HepG2 (cell line): ENCODE data around the gene CACNA1C. TPM values are rescaled to one million over a fixed set of nuclear protein-coding genes. Genes with fewer than 3 reads are reported as not detected.

Source experiments
- ATAC-seq: fragments of 200-7000 bp; cut with Tn5 transposase; 3 replicates; pipeline ENCODE4 v1.9.1; 2020; ENCODE audit warnings: mild to moderate bottlenecking, moderate library complexity
- BruUV-seq: library from RNA; stranded (reverse); fragments of 400-500 nt; replicated peaks from 2 replicates; lab custom pipeline; 2021; lab: Mats Ljungman, UMichigan
- CTCF ChIA-PET: fragments of 300-600 bp; formaldehyde crosslinking; extraction: SDS; loops from one replicate; lab custom pipeline; 2021; ENCODE audit warnings: low total read pairs, inconsistent platforms, low intra/inter-chr PET ratio; lab: Yijun Ruan, JAX
- POLR2A ChIA-PET: fragments of 350-600 bp; sonication (Branson Sonifier 250); formaldehyde crosslinking; loops from one replicate; lab custom pipeline; 2020; ENCODE audit warnings: antibody characterized with exemption, inconsistent platforms; lab: Yijun Ruan, JAX
- DNase-seq: peaks from one replicate; pipeline ENCODE4 v3.0.0-alpha.2; 2015; ENCODE audit warnings: low spot score
- FAIRE-seq: peaks from 3 replicates; lab custom pipeline; 2011; peaks lifted over from hg19 to GRCh38; lab: Jason Lieb, UNC
- H2AFZ ChIP-seq: one replicate; pipeline ENCODE4 v1.6.1; 2011; ENCODE audit warnings: low read length, inconsistent platforms
- H3K27ac ChIP-seq: fragments of 300-600 bp; 3 replicates; pipeline ENCODE4 v1.8.0; 2011; ENCODE audit warnings: mixed run types, mild to moderate bottlenecking, mixed read lengths, low read length, inconsistent platforms; ENCODE audit not compliant: insufficient read depth; ENCODE audit errors: extremely low read length
- H3K27me3 ChIP-seq, 2 experiments: fragments of 200-600 bp in 1 of 2; 2 replicates in 1 of 2; 3 replicates in 1 of 2; pipeline versions ENCODE4 v1.6.0 to v1.8.0; 2011; ENCODE audit warnings: low read length in 2 of 2, mild to moderate bottlenecking in 2 of 2, moderate library complexity in 2 of 2, inconsistent platforms in 1 of 2; ENCODE audit not compliant: insufficient read depth in 2 of 2, control insufficient read depth in 1 of 2
- H3K36me3 ChIP-seq, 2 experiments: fragments of 200-600 bp in 1 of 2; replicated peaks in 1 of 2; 2 replicates in 1 of 2; 3 replicates in 1 of 2; pipeline versions ENCODE4 v1.5.1 to v1.8.0; 2011; ENCODE audit warnings: low read length in 2 of 2, inconsistent platforms in 1 of 2; ENCODE audit not compliant: insufficient read depth in 2 of 2, control insufficient read depth in 1 of 2
- H3K4me1 ChIP-seq: 2 replicates; pipeline ENCODE4 v1.5.1; 2012; ENCODE audit warnings: low read length, inconsistent platforms; ENCODE audit not compliant: insufficient read depth
- H3K4me2 ChIP-seq: 2 replicates; pipeline ENCODE4 v1.6.0; 2011; ENCODE audit warnings: low read depth, low read length, inconsistent platforms
- H3K4me3 ChIP-seq, 3 experiments: fragments of 200-600 bp in 1 of 3; sonication (generic), shearing (Covaris generic) in 1 of 3; replicated peaks in 1 of 3; 2 replicates each; pipeline ENCODE4 v1.5.1; 2011 to 2016; ENCODE audit warnings: low read length in 3 of 3, inconsistent platforms in 2 of 3, low read depth in 2 of 3, mild to moderate bottlenecking in 2 of 3, control low read depth in 1 of 3, mixed read lengths in 1 of 3; ENCODE audit not compliant: insufficient read depth in 1 of 3
- H3K79me2 ChIP-seq: one replicate; pipeline ENCODE4 v1.6.1; 2011; ENCODE audit warnings: low read length, inconsistent platforms; ENCODE audit not compliant: insufficient read depth
- H3K9ac ChIP-seq: 2 replicates; pipeline ENCODE4 v1.6.0; 2011; ENCODE audit warnings: mild to moderate bottlenecking, low read depth, low read length, inconsistent platforms; ENCODE audit not compliant: insufficient read depth
- H3K9me3 ChIP-seq: 2 replicates; pipeline ENCODE4 v1.5.1; 2012; ENCODE audit warnings: mild to moderate bottlenecking, low read length
- H4K20me1 ChIP-seq: 2 replicates; pipeline ENCODE4 v1.6.0; 2011; ENCODE audit warnings: inconsistent platforms, mild to moderate bottlenecking, low read length, moderate library complexity; ENCODE audit not compliant: insufficient read depth
- ARHGAP35 ChIP-seq: sonication (generic); formaldehyde crosslinking; IDR thresholded peaks from 2 replicates; pipeline ENCODE4 v1.9.0; 2022; ENCODE audit warnings: mild to moderate bottlenecking, inconsistent platforms, moderate library complexity, missing genetic modification reagents, borderline replicate concordance
- FOXP1 ChIP-seq, 2 experiments: fragments of 450-650 bp in 1 of 2; IDR thresholded peaks; 2 replicates each; pipeline ENCODE4 v1.6.1; 2017 to 2018; ENCODE audit warnings: antibody characterized with exemption in 1 of 2
- HNRNPLL ChIP-seq: fragments of 200-400 bp; formaldehyde crosslinking; IDR thresholded peaks from 2 replicates; pipeline ENCODE4 v1.6.1; 2017; ENCODE audit warnings: mild to moderate bottlenecking, low read depth, low read length; ENCODE audit not compliant: poor library complexity, severe bottlenecking
- MYNN ChIP-seq: sonication (generic); formaldehyde crosslinking; IDR thresholded peaks from 2 replicates; pipeline ENCODE4 v1.4.0; 2020; ENCODE audit warnings: mild to moderate bottlenecking, low read depth, missing genetic modification reagents
- PAF1 ChIP-seq: IDR thresholded peaks from 2 replicates; pipeline ENCODE4 v1.6.1; 2016; ENCODE audit warnings: missing genetic modification reagents, missing compliant biosample characterization
- TCF7L2 ChIP-seq: IDR thresholded peaks from 2 replicates; pipeline ENCODE4 v1.6.1; 2011; ENCODE audit warnings: mild to moderate bottlenecking, low read depth, low read length, moderate library complexity
- ZBTB20 ChIP-seq: sonication (generic); formaldehyde crosslinking; IDR thresholded peaks from 2 replicates; pipeline ENCODE4 v1.8.1; 2023; ENCODE audit warnings: missing genetic modification reagents, low read depth, mild to moderate bottlenecking, borderline replicate concordance
- ZFX ChIP-seq: sonication (generic); formaldehyde crosslinking; IDR thresholded peaks from 2 replicates; pipeline ENCODE4 v1.4.0; 2020; ENCODE audit warnings: mild to moderate bottlenecking, low read depth, missing genetic modification reagents, moderate library complexity
- ZNF180 ChIP-seq: sonication (generic); formaldehyde crosslinking; IDR thresholded peaks from 2 replicates; pipeline ENCODE4 v1.4.0; 2020; ENCODE audit warnings: low read depth, missing genetic modification reagents, borderline replicate concordance
- ZNF33B ChIP-seq: sonication (generic); formaldehyde crosslinking; IDR thresholded peaks from 2 replicates; pipeline ENCODE4 v1.5.1; 2020; ENCODE audit warnings: mild to moderate bottlenecking, missing genetic modification reagents
- ZSCAN25 ChIP-seq: sonication (generic); formaldehyde crosslinking; IDR thresholded peaks from 2 replicates; pipeline ENCODE4 v1.8.0; 2022; ENCODE audit warnings: mild to moderate bottlenecking, missing genetic modification reagents
- WGBS: methylation state at CpG from one replicate; pipeline ENCODE4 v1.1.6; 2017; ENCODE audit warnings: low lambda C conversion rate; 5-methylcytosine and 5-hydroxymethylcytosine counted together
- in situ Hi-C: cut with HindIII; loops from 2 replicates; pipeline ENCODE4 v1.10.0; 2017; ENCODE audit warnings: low pct_unique_long_range_greater_than_20kb; ENCODE audit not compliant: extremely low pct_ligation_motif_present
- intact Hi-C: fragments of 100-400 bp; cut with micrococcal nuclease; formaldehyde crosslinking; loops from one replicate; pipeline ENCODE4 v1.10.0; 2022; ENCODE audit not compliant: unreplicated experiment
- polyA plus RNA-seq, 8 experiments: library from polyadenylated mRNA; depleted of rRNA in 3 of 8; stranded (reverse) in 7 of 8; unstranded in 1 of 8; fragments of >200 nt; fragmentation: Illumina TruSeq in 4 of 8; extraction: Trizol in 4 of 8; gene quantifications; 2 replicates each; pipeline versions ENCODE4 v1.2.1 to v1.2.3, GENCODE V29; 2011 to 2016; ENCODE audit warnings: low read depth in 4 of 8, missing spikeins in 1 of 8, mixed read lengths in 1 of 8; ENCODE audit not compliant: insufficient read depth in 1 of 8
- total RNA-seq, 5 experiments: library from RNA; depleted of rRNA; stranded (reverse); fragments of >200 nt; fragmentation: Illumina TruSeq; extraction: Trizol; gene quantifications; 2 replicates each; pipeline ENCODE4 v1.2.3, GENCODE V29; 2016; ENCODE audit warnings: low read depth in 1 of 5
- TF ChIP-seq, protein P1 (sequence below): sonication (generic); formaldehyde crosslinking; conservative IDR thresholded peaks from 2 replicates; pipeline ENCODE4 v1.4.0; 2020; ENCODE audit warnings: missing genetic modification reagents
- TF ChIP-seq, protein P2 (sequence below): sonication (generic); formaldehyde crosslinking; IDR thresholded peaks from 2 replicates; pipeline ENCODE4 v1.8.1; 2023; ENCODE audit warnings: mild to moderate bottlenecking, moderate library complexity, missing genetic modification reagents
- TF ChIP-seq, protein P3 (sequence below): sonication (generic); formaldehyde crosslinking; IDR thresholded peaks from 2 replicates; pipeline ENCODE4 v1.4.0; 2020; ENCODE audit warnings: missing genetic modification reagents, mild to moderate bottlenecking, borderline replicate concordance
- TF ChIP-seq, protein P4 (sequence below): sonication (generic); formaldehyde crosslinking; IDR thresholded peaks from 2 replicates; pipeline ENCODE4 v1.4.0; 2020; ENCODE audit warnings: missing genetic modification reagents, borderline replicate concordance

The CACNA1C gene
- total and polyA plus RNA-seq, 2 of the 13 experiments (the other 11 are each of a cell fraction or from before 2014, with no cell fraction given) = not detected

DNA sequence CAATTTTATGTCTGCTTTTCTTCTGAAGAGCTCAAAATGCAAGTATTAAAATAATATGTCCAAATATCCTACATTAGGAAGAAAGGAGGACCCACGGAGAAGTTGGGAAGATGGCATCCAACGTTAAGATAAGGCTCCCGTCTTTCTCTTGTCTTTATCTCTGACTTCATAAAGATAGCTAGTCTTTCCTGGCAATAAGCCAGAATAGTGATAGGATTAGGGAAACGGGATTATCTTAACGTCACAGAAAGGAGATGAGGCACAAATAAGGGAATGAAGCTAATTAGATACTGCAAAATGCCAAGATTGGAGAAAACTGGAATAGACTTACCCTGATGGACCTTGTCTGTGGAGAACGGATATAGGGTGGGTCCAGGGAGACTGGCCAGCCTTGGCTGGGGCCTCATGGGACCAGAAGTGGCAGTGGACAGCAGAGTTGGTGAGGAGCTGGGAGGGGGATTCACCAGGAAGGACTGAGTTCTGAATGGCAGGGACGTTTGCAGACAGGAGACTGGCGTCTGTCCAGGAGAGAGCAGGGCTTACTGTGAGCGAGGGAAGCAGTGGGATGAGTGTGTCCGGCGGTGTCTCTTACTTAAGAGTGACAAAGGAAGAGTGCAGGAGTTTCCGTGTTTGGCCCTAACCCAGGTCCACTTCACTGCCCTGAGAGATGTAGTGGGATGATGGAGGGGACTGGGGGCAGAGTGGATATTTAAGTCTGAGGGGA is 119.9 kb downstream of the CACNA1C start:
- in situ Hi-C loops = no loop called here
- Histone ChIP-seq H3K79me2 (no peaks in the 10 kb centered on the region), H3K27me3 (peaks cover 0 to 23% of the 10 kb centered on the region in 2 experiments; a peak in 4 of 5 replicates), H2AFZ (no peak overlapping the region), H4K20me1 (no peaks in the 10 kb centered on the region), H3K9ac (no peak overlapping the region), H3K4me2 (no peak overlapping the region), H3K4me3 (no peak overlapping the region), H3K36me3 (no peaks in the 10 kb centered on the region)
- ATAC-seq (no peak), FAIRE-seq (no peak)
- intact Hi-C loops = no loop called here
- ChIA-PET POLR2A (no interaction called here), CTCF (no interaction called here)
- WGBS = 25% methylated on average over 10 of the region's 12 CpGs
- TF ChIP-seq, protein P1, sequence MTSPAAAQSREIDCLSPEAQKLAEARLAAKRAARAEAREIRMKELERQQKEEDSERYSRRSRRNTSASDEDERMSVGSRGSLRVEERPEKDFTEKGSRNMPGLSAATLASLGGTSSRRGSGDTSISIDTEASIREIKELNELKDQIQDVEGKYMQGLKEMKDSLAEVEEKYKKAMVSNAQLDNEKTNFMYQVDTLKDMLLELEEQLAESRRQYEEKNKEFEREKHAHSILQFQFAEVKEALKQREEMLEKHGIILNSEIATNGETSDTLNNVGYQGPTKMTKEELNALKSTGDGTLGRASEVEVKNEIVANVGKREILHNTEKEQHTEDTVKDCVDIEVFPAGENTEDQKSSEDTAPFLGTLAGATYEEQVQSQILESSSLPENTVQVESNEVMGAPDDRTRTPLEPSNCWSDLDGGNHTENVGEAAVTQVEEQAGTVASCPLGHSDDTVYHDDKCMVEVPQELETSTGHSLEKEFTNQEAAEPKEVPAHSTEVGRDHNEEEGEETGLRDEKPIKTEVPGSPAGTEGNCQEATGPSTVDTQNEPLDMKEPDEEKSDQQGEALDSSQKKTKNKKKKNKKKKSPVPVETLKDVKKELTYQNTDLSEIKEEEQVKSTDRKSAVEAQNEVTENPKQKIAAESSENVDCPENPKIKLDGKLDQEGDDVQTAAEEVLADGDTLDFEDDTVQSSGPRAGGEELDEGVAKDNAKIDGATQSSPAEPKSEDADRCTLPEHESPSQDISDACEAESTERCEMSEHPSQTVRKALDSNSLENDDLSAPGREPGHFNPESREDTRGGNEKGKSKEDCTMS = no peak
- TF ChIP-seq, protein P2, sequence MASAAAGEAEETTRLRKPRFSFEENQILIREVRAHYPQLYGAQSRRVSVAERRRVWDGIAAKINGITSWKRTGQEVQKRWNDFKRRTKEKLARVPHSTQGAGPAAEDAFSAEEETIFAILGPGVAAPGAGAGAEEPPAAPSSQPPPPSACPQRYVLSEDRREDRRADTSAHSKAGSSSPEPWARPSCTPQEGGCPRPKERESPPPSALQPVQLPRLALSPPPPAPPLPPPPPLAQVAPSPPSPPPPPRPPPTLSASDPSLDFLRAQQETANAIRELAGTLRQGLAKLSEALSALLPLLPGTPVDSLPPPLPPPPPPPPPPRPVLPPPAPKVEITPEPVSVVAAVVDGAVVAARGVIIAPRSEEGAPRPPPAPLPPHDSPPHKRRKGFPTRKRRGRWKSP (CRISPR knock-in tag) = no peak
- TF ChIP-seq, protein P3, sequence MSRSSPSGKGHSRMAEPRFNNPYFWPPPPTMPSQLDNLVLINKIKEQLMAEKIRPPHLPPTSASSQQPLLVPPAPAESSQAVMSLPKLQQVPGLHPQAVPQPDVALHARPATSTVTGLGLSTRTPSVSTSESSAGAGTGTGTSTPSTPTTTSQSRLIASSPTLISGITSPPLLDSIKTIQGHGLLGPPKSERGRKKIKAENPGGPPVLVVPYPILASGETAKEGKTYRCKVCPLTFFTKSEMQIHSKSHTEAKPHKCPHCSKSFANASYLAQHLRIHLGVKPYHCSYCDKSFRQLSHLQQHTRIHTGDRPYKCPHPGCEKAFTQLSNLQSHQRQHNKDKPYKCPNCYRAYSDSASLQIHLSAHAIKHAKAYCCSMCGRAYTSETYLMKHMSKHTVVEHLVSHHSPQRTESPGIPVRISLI (CRISPR knock-in tag) = no peak
- TF ChIP-seq FOXP1 (IDR thresholded peaks at IDR 0.05) (no peak), FOXP1 (CRISPR knock-in tag; IDR thresholded peaks at IDR 0.05) (no peak), ZNF33B (CRISPR knock-in tag) (no peak), TCF7L2 (no peak), ZBTB20 (CRISPR knock-in tag) (no peak), ZFX (CRISPR knock-in tag) (no peak), ARHGAP35 (CRISPR knock-in tag) (no peak), HNRNPLL (no peak), PAF1 (CRISPR knock-in tag) (no peak), MYNN (no peak), ZNF180 (CRISPR knock-in tag) (no peak), ZSCAN25 (CRISPR knock-in tag) (no peak)
- TF ChIP-seq, protein P4, sequence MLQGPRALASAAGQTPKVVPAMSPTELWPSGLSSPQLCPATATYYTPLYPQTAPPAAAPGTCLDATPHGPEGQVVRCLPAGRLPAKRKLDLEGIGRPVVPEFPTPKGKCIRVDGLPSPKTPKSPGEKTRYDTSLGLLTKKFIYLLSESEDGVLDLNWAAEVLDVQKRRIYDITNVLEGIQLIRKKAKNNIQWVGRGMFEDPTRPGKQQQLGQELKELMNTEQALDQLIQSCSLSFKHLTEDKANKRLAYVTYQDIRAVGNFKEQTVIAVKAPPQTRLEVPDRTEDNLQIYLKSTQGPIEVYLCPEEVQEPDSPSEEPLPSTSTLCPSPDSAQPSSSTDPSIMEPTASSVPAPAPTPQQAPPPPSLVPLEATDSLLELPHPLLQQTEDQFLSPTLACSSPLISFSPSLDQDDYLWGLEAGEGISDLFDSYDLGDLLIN (CRISPR knock-in tag) = no peak
- TF ChIP-seq, all 625 proteins: peak for 0
- DNase-seq = no peak
- Histone ChIP-seq H3K9me3 (no peaks in the 10 kb centered on the region), H3K4me1 (peaks cover 20% of the 10 kb centered on the region), H3K27ac (no peak overlapping the region)
- no TSS peak for BruUV-seq
